Brain microvascular endothelial cell (primary cell): Measurements from ENCODE around the gene SCLY.
"Not testable (repeated sequence)": the region's sequence is repeated elsewhere in the genome, so short reads cannot be mapped to it uniquely, and the experiment has no call there.

Experiments used
- DNase-seq: peaks from one replicate; pipeline ENCODE4 v3.0.0-alpha.2; 2020
- H3K27ac ChIP-seq: fragments of 250-450 bp; sonication (Bioruptor Pico); 2 replicates; pipeline ENCODE4 v1.5.1; 2020; ENCODE audit warnings: mild to moderate bottlenecking, moderate library complexity
- H3K27me3 ChIP-seq: fragments of 250-450 bp; sonication (Bioruptor Pico); replicated peaks from 2 replicates; pipeline ENCODE4 v1.5.1; 2020; ENCODE audit warnings: mild to moderate bottlenecking
- H3K36me3 ChIP-seq: fragments of 250-450 bp; sonication (Bioruptor Pico); replicated peaks from 2 replicates; pipeline ENCODE4 v1.5.1; 2020; ENCODE audit warnings: mild to moderate bottlenecking
- H3K4me3 ChIP-seq: 2 replicates; pipeline ENCODE4 v1.5.1; 2011; ENCODE audit warnings: low read depth, mild to moderate bottlenecking, control low read depth, low read length, moderate library complexity
- CTCF ChIP-seq: IDR thresholded peaks from 2 replicates; pipeline ENCODE4 v1.5.1; 2011; ENCODE audit warnings: low read depth, mild to moderate bottlenecking, moderate library complexity, low read length, control low read depth, inconsistent platforms; ENCODE audit errors: missing control alignments
- in situ Hi-C: cut with HindIII; loops from 2 replicates; pipeline ENCODE4 v1.10.0; 2017; ENCODE audit warnings: low sequenced_read_pairs, low pct_ligation_motif_present

The SCLY gene

DNA sequence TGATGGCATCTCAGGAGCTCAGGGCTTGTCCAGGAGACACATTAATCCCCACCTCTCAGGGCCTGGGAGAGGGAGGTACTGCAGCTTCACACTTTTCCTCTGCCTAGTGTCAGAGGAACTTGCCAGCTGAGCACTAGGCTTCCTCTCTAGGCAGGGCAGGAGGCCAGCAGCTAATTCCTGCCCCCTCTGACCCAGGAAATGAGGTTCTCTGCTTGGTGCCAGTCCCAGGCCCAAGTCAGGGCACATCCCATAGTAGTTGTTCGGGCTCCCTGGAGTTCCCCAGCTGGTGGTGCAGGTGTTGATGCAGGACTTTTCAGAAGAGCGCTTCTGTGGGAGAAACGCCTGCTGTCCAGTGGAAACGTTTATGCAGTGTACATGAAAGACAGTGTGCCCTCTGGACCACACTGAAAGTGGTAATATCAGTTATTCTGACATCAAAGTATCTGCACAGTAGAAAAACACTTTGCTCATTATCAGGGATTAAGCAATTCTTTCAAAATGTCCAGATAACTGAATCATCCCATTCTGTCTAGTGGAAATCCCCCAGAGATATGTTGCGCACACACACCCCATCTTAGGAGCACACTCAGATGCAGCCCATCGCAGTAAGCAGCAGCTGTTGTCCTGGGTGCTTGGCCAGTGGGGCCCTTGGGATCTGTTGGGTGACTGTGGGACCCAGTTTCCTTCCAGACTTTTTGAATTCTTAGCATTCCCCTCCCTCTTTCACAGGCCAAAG is 17.8 kb upstream of the SCLY start:
- TF ChIP-seq CTCF: no peak
- Histone ChIP-seq H3K27ac (no peak overlapping the region), H3K36me3 (peaks cover 17% of the 10 kb centered on the region), H3K4me3 (no peak overlapping the region), H3K27me3 (no peaks in the 10 kb centered on the region)
- in situ Hi-C loops: no loop called here
- no peak for DNase-seq

GRCh38 chr2:238043851-238044250 is 16.9 kb upstream of the SCLY start:
- TF ChIP-seq CTCF: no peak
- Histone ChIP-seq H3K27ac (no peak overlapping the region), H3K36me3 (peaks cover 8% of the 10 kb centered on the region), H3K4me3 (no peak overlapping the region), H3K27me3 (no peaks in the 10 kb centered on the region)
- no peak for DNase-seq
- in situ Hi-C loops: no loop called here

DNA sequence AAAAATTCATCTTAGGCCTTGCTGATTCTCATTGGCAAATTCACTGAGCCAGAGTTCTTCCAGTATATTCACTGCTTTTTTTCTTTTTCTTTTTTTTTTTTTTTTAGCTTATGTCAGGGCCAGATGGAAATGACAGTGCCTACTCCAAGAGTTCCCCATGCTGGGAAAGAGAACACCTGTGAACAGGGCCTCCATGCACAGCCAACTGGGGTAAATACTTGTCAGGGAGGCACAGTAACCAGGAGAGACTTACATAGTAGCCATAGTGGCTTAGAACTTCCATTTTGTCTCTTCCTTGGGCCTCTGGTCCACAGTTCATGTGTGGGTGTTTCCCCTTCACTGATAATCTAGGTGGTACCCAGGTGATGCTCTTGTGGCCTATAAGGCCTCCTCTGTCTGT is 15.2 kb upstream of the SCLY start:
- no peak for TF ChIP-seq CTCF
- H3K27me3 ChIP-seq: no peaks in the 10 kb centered on the region
- no peak for DNase-seq
- peaks cover 6% of the 10 kb centered on the region for H3K36me3 ChIP-seq
- no peak overlapping the region for H3K4me3 ChIP-seq
- no peak overlapping the region for H3K27ac ChIP-seq
- in situ Hi-C loops: no loop called here

- Histone ChIP-seq H3K27me3 (no peaks in the 10 kb centered on the region), H3K36me3 (peaks cover 4% of the 10 kb centered on the region), H3K4me3 (no peak overlapping the region), H3K27ac (no peak overlapping the region)
- DNase-seq: no peak
- no peak for TF ChIP-seq CTCF
- in situ Hi-C loops: no loop called here
These were observed 14.0 kb upstream of the SCLY start for GRCh38 chr2:238046725-238047270.

DNA sequence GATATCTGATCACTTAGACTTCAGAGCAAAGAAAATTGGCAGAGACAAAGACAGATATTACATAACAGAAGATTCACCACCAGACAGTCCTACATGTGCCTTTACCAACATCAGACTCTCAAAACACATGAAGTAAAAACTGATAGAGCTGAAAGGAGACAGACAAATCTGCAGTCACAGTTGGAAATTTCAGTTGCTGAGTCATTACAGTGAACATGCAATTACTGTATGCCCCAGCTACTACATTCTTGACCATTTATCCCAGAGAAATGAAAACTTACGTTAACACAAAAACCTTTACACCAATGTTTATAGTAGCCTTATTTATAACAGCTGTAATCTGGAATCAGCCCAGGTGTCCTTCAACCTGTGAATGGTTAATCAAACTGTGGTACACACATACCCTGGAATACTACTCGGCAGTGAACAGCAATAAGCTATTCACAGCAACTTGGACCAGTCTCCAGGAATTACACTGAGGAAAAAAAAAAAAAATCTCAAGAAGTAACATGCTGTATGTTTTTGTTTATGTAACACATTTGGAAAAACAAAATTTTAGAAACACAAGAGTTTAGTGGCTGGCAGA is 7.5 kb upstream of the SCLY start:
- in situ Hi-C loops: no loop called here
- TF ChIP-seq CTCF: no peak
- DNase-seq: no peak
- Histone ChIP-seq H3K27ac (no peak overlapping the region), H3K36me3 (no peaks in the 10 kb centered on the region), H3K27me3 (no peaks in the 10 kb centered on the region), H3K4me3 (no peak overlapping the region)

GRCh38 chr2:238055841-238056240 is 5.0 kb upstream of the SCLY start:
- H3K4me3 ChIP-seq: no peak overlapping the region
- H3K27me3 ChIP-seq: no peaks in the 10 kb centered on the region

GRCh38 chr2:238057696-238058575 is 2.9 kb upstream of the SCLY start:
- DNase-seq, H3K36me3 ChIP-seq, H3K27ac ChIP-seq, H3K4me3 ChIP-seq, H3K27me3 ChIP-seq, in situ Hi-C loops: not testable (repeated sequence)

More at GRCh38 chr2:238055841-238056240, 5.0 kb upstream of the SCLY start:
- no peak for DNase-seq
- H3K27ac ChIP-seq: no peak overlapping the region
- no peaks in the 10 kb centered on the region for H3K36me3 ChIP-seq
- TF ChIP-seq CTCF: no peak
- in situ Hi-C loops: no loop called here
